ENCODE data around the gene GPBAR1. TPM values are rescaled to one million over a fixed set of nuclear protein-coding genes. Genes with fewer than 3 reads are reported as not detected.

The GPBAR1 gene
- total RNA-seq, 1 experiment from 2014 or later, result 0.29 TPM

GRCh38 chr2:218244204-218244603, 16.6 kb upstream of the GPBAR1 start:
- BruUV-seq (replicated peaks), result no TSS peak
- Histone ChIP-seq H3K36me3 (ENCODE audit: control insufficient read depth, insufficient read depth, low read length) (peaks cover 8% of the 10 kb centered on the region), H3K27me3 (replicated peaks; ENCODE audit: control insufficient read depth, insufficient read depth, low read length) (no peaks in the 10 kb centered on the region), H3K9me3 (no peaks in the 10 kb centered on the region), H3K4me1 (no peaks in the 10 kb centered on the region), H3K4me3 (ENCODE audit: low read depth, low read length) (no peak overlapping the region)
- no peak overlapping the region for H3K4me3 Mint-ChIP-seq (ENCODE audit: unreplicated experiment)
- intact Hi-C loops (cut with micrococcal nuclease; ENCODE audit: unreplicated experiment), result no loop called here
- H3K36me3 Mint-ChIP-seq (ENCODE audit: insufficient read depth, unreplicated experiment), result peaks cover 98% of the 10 kb centered on the region
- CTCF ChIA-PET, result interaction anchor here (1.0 kb wide), 1 partner anchor 13 kb away, joined by 4 read pairs; no protein-coding TSS in a partner anchor
- no peak for DNase-seq
- H3K27ac Mint-ChIP-seq (ENCODE audit: unreplicated experiment), result no peak overlapping the region
- no peak for TF ChIP-seq CTCF (IDR thresholded peaks at IDR 0.05; ENCODE audit: insufficient read depth in 1 of 2, low read depth in 1 of 2, low read length in 1 of 2, severe bottlenecking in 1 of 2, unreplicated experiment in 1 of 2)
- H3K4me1 Mint-ChIP-seq (ENCODE audit: low read depth, unreplicated experiment), result peaks cover 12% of the 10 kb centered on the region
- H3K27me3 Mint-ChIP-seq (ENCODE audit: insufficient read depth, unreplicated experiment), result no peaks in the 10 kb centered on the region
- H3K9me3 Mint-ChIP-seq (ENCODE audit: unreplicated experiment), result no peaks in the 10 kb centered on the region
- POLR2A ChIA-PET, result no interaction called here

DNA sequence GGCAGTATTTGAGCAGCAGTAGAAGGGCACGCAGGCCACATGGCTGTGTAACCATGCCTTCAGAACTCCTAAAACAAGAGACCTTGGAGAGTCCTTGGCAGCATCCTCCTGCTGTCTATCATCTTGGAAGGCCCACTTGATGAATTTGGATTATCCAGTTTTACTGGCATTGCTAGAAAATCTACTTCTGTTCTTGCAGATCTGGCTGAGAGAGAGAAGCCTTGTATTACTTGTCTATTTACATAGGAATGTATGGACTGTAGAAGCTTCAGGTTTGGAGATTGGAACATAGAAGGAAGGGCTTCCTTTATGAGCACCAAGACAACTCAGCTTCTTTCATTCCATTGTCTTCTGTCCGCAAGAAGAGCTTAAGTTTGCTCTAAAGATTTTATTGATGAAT, 16.1 kb upstream of the GPBAR1 start:
- no peak for TF ChIP-seq CTCF (IDR thresholded peaks at IDR 0.05; ENCODE audit: insufficient read depth in 1 of 2, low read depth in 1 of 2, low read length in 1 of 2, severe bottlenecking in 1 of 2, unreplicated experiment in 1 of 2)
- DNase-seq, result no peak
- intact Hi-C loops (cut with micrococcal nuclease; ENCODE audit: unreplicated experiment), result no loop called here
- no peaks in the 10 kb centered on the region for H3K9me3 Mint-ChIP-seq (ENCODE audit: unreplicated experiment)
- no peak overlapping the region for H3K27ac Mint-ChIP-seq (ENCODE audit: unreplicated experiment)
- no peaks in the 10 kb centered on the region for H3K27me3 ChIP-seq (replicated peaks; ENCODE audit: control insufficient read depth, insufficient read depth, low read length)
- ChIA-PET POLR2A (no interaction called here), CTCF (interaction anchor here (1.0 kb wide), 1 partner anchor 13 kb away, joined by 4 read pairs; no protein-coding TSS in a partner anchor)
- BruUV-seq (replicated peaks), result no TSS peak
- H3K4me1 Mint-ChIP-seq (ENCODE audit: low read depth, unreplicated experiment), result peaks cover 12% of the 10 kb centered on the region
- H3K36me3 ChIP-seq (ENCODE audit: control insufficient read depth, insufficient read depth, low read length), result peaks cover 8% of the 10 kb centered on the region
- no peak overlapping the region for H3K4me3 ChIP-seq (ENCODE audit: low read depth, low read length)
- H3K36me3 Mint-ChIP-seq (ENCODE audit: insufficient read depth, unreplicated experiment), result peaks cover 98% of the 10 kb centered on the region
- H3K4me1 ChIP-seq, result no peaks in the 10 kb centered on the region
- no peaks in the 10 kb centered on the region for H3K27me3 Mint-ChIP-seq (ENCODE audit: insufficient read depth, unreplicated experiment)
- no peaks in the 10 kb centered on the region for H3K9me3 ChIP-seq
- H3K4me3 Mint-ChIP-seq (ENCODE audit: unreplicated experiment), result no peak overlapping the region

- no TSS peak for BruUV-seq (replicated peaks)
- no peak overlapping the region for H3K27ac Mint-ChIP-seq (ENCODE audit: unreplicated experiment)
- no peaks in the 10 kb centered on the region for H3K9me3 Mint-ChIP-seq (ENCODE audit: unreplicated experiment)
- Histone ChIP-seq H3K4me3 (ENCODE audit: low read depth, low read length) (no peak overlapping the region), H3K4me1 (no peaks in the 10 kb centered on the region), H3K36me3 (ENCODE audit: control insufficient read depth, insufficient read depth, low read length) (peaks cover 8% of the 10 kb centered on the region), H3K9me3 (no peaks in the 10 kb centered on the region), H3K27me3 (replicated peaks; ENCODE audit: control insufficient read depth, insufficient read depth, low read length) (no peaks in the 10 kb centered on the region)
- no peak for DNase-seq
- no peak for TF ChIP-seq CTCF (IDR thresholded peaks at IDR 0.05; ENCODE audit: insufficient read depth in 1 of 2, low read depth in 1 of 2, low read length in 1 of 2, severe bottlenecking in 1 of 2, unreplicated experiment in 1 of 2)
- ChIA-PET POLR2A (no interaction called here), CTCF (interaction anchor here (1.0 kb wide), 1 partner anchor 12 kb away, joined by 4 read pairs; no protein-coding TSS in a partner anchor)
- H3K4me1 Mint-ChIP-seq (ENCODE audit: low read depth, unreplicated experiment), result peaks cover 12% of the 10 kb centered on the region
- H3K36me3 Mint-ChIP-seq (ENCODE audit: insufficient read depth, unreplicated experiment), result peaks cover 98% of the 10 kb centered on the region
- H3K4me3 Mint-ChIP-seq (ENCODE audit: unreplicated experiment), result no peak overlapping the region
- no peaks in the 10 kb centered on the region for H3K27me3 Mint-ChIP-seq (ENCODE audit: insufficient read depth, unreplicated experiment)
- intact Hi-C loops (cut with micrococcal nuclease; ENCODE audit: unreplicated experiment), result no loop called here
Measured at GRCh38 chr2:218245214-218245613, 15.6 kb upstream of the GPBAR1 start.
